K562 (cell line): ENCODE measurements around the gene SLC6A20. TPM values are rescaled to one million over a fixed set of nuclear protein-coding genes. Genes with fewer than 3 reads are reported as not detected.

Experiments used
- ATAC-seq: fragments of 200-7000 bp; cut with Tn5 transposase; 3 replicates; pipeline ENCODE4 v1.9.1; 2020; ENCODE audit warnings: moderate library complexity
- BruUV-seq: library from RNA; stranded (reverse); fragments of 400-500 nt; replicated peaks from 2 replicates; lab custom pipeline; 2021; lab: Mats Ljungman, UMichigan
- CTCF ChIA-PET: fragments of 300-600 bp; formaldehyde crosslinking; extraction: SDS; loops from one replicate; lab custom pipeline; 2021; ENCODE audit warnings: low intra/inter-chr PET ratio; lab: Yijun Ruan, JAX
- POLR2A ChIA-PET: fragments of 300-600, 350-650 bp; sonication (Branson Sonifier 250); formaldehyde crosslinking; extraction: SDS; loops from one replicate; lab custom pipeline; 2021; ENCODE audit warnings: antibody characterized with exemption, inconsistent platforms; lab: Yijun Ruan, JAX
- DNase-seq, 4 experiments: peaks; one replicate each; pipeline versions ENCODE4 v3.0.0 to v3.0.0-alpha.2; 2011 to 2018; ENCODE audit warnings: low spot score in 3 of 4, mixed read lengths in 3 of 4; ENCODE audit errors: extremely low read depth in 1 of 4
- FAIRE-seq: peaks from 2 replicates; lab custom pipeline; 2011; peaks lifted over from hg19 to GRCh38; lab: Jason Lieb, UNC
- H2AFZ ChIP-seq: 2 replicates; pipeline ENCODE4 v1.6.0; 2011; ENCODE audit warnings: low read depth, low read length, control low read depth, inconsistent platforms
- H3K27ac ChIP-seq: fragments of 200-600 bp; 3 replicates; pipeline ENCODE4 v1.8.0; 2011; ENCODE audit warnings: low read depth, mild to moderate bottlenecking, control low read depth, inconsistent platforms, low read length, moderate library complexity, mixed read lengths; ENCODE audit errors: extremely low read depth
- H3K27me3 ChIP-seq, 2 experiments: fragments of 300-600 bp in 1 of 2; 2 replicates in 1 of 2; 3 replicates in 1 of 2; pipeline versions ENCODE4 v1.6.0 to v1.8.0; 2011; ENCODE audit warnings: inconsistent platforms in 2 of 2, low read length in 2 of 2, mild to moderate bottlenecking in 1 of 2, mixed read lengths in 1 of 2, moderate library complexity in 1 of 2; ENCODE audit not compliant: control insufficient read depth in 2 of 2, insufficient read depth in 2 of 2
- H3K36me3 ChIP-seq: fragments of 300-600 bp; 3 replicates; pipeline ENCODE4 v1.8.0; 2011; ENCODE audit warnings: mild to moderate bottlenecking, low read length, inconsistent platforms; ENCODE audit not compliant: control insufficient read depth, insufficient read depth
- H3K4me1 ChIP-seq, 2 experiments: fragments of 200-600 bp in 1 of 2; replicated peaks in 1 of 2; 2 replicates in 1 of 2; 3 replicates in 1 of 2; pipeline versions ENCODE4 v1.5.1 to v1.8.0; 2011; ENCODE audit warnings: inconsistent platforms in 2 of 2, low read length in 2 of 2, mild to moderate bottlenecking in 1 of 2, mixed read lengths in 1 of 2, moderate library complexity in 1 of 2; ENCODE audit not compliant: control insufficient read depth in 2 of 2, insufficient read depth in 2 of 2
- H3K4me2 ChIP-seq: 2 replicates; pipeline ENCODE4 v1.6.1; 2011; ENCODE audit warnings: low read length, control low read depth, inconsistent platforms, mixed read lengths; ENCODE audit not compliant: insufficient read depth
- H3K4me3 ChIP-seq: fragments of 200-600 bp; sonication (generic), shearing (Covaris generic); 2 replicates; pipeline ENCODE4 v1.5.1; 2016; ENCODE audit warnings: control low read depth, inconsistent platforms
- H3K79me2 ChIP-seq: fragments of 200-600 bp; 3 replicates; pipeline ENCODE4 v1.8.0; 2011; ENCODE audit warnings: low read length, inconsistent platforms; ENCODE audit not compliant: control insufficient read depth, insufficient read depth
- H3K9ac ChIP-seq, 2 experiments: 2 replicates each; pipeline versions ENCODE4 v1.6.0 to v1.6.1; 2011; ENCODE audit warnings: low read depth in 2 of 2, low read length in 2 of 2, control low read depth in 1 of 2, inconsistent platforms in 1 of 2, mild to moderate bottlenecking in 1 of 2, mixed read lengths in 1 of 2; ENCODE audit not compliant: insufficient read depth in 1 of 2
- H3K9me1 ChIP-seq: one replicate; pipeline ENCODE4 v1.6.0; 2011; ENCODE audit warnings: inconsistent platforms, mild to moderate bottlenecking, low read length, moderate library complexity; ENCODE audit not compliant: control insufficient read depth, insufficient read depth
- H3K9me3 ChIP-seq: replicated peaks from 2 replicates; pipeline ENCODE4 v1.5.1; 2011; ENCODE audit warnings: low read depth, low read length, inconsistent platforms; ENCODE audit not compliant: control insufficient read depth, insufficient read depth
- H4K20me1 ChIP-seq: replicated peaks from 2 replicates; pipeline ENCODE4 v1.6.1; 2011; ENCODE audit warnings: low read length, inconsistent platforms, mixed read lengths; ENCODE audit not compliant: control insufficient read depth, insufficient read depth
- AFF1 ChIP-seq, 2 experiments: fragments of 450-650 bp; IDR thresholded peaks; 2 replicates each; pipeline ENCODE4 v1.6.1; 2018; ENCODE audit warnings: mild to moderate bottlenecking in 2 of 2, low read depth in 1 of 2; ENCODE audit not compliant: partially characterized antibody in 2 of 2
- ARID1B ChIP-seq: fragments of 450-650 bp; IDR thresholded peaks from 2 replicates; pipeline ENCODE4 v1.6.1; 2016; ENCODE audit warnings: antibody characterized with exemption, mild to moderate bottlenecking, inconsistent platforms
- ARID2 ChIP-seq: fragments of 450-650 bp; IDR thresholded peaks from 2 replicates; pipeline ENCODE4 v1.6.1; 2017; ENCODE audit warnings: antibody characterized with exemption, mild to moderate bottlenecking
- CBX3 ChIP-seq, 2 experiments: IDR thresholded peaks; 1 replicate in 1 of 2; 2 replicates in 1 of 2; pipeline ENCODE4 v1.6.1; 2012; ENCODE audit warnings: inconsistent platforms in 2 of 2, low read length in 2 of 2, borderline replicate concordance in 1 of 2, control low read depth in 1 of 2
- EHMT2 ChIP-seq: fragments of 450-650 bp; IDR thresholded peaks from 2 replicates; pipeline ENCODE4 v1.6.1; 2018; ENCODE audit warnings: antibody characterized with exemption
- GATA2 ChIP-seq: sonication (generic); formaldehyde crosslinking; IDR thresholded peaks from 2 replicates; pipeline ENCODE4 v1.4.0; 2020; ENCODE audit warnings: mild to moderate bottlenecking, missing genetic modification reagents
- HDAC2 ChIP-seq: fragments of 450-650 bp; IDR thresholded peaks from 2 replicates; pipeline ENCODE4 v1.6.1; 2016; ENCODE audit warnings: mild to moderate bottlenecking
- KDM4B ChIP-seq, 2 experiments: fragments of 450-650 bp in 1 of 2; sonication (generic) in 1 of 2; IDR thresholded peaks; 2 replicates each; pipeline ENCODE4 v1.6.1; 2016 to 2017; ENCODE audit warnings: borderline replicate concordance in 2 of 2, antibody characterized with exemption in 1 of 2, low read depth in 1 of 2, mild to moderate bottlenecking in 1 of 2
- MLLT1 ChIP-seq, 2 experiments: fragments of 450-650 bp; IDR thresholded peaks; 2 replicates each; pipeline ENCODE4 v1.6.1; 2016
- NFATC3 ChIP-seq: fragments of 450-650 bp; IDR thresholded peaks from 2 replicates; pipeline ENCODE4 v1.6.1; 2017; ENCODE audit warnings: mild to moderate bottlenecking
- NFRKB ChIP-seq: fragments of 450-650 bp; IDR thresholded peaks from 2 replicates; pipeline ENCODE4 v1.6.1; 2016; ENCODE audit warnings: low read depth
- POLR3A ChIP-seq: IDR thresholded peaks from 2 replicates; pipeline ENCODE4 v1.6.1; 2011; ENCODE audit warnings: borderline replicate concordance, mild to moderate bottlenecking, moderate library complexity; ENCODE audit not compliant: insufficient read length, insufficient read depth; ENCODE audit errors: extremely low read depth
- PRPF4 ChIP-seq: fragments of 200-400 bp; formaldehyde crosslinking; IDR thresholded peaks from one replicate; pipeline ENCODE4 v1.6.1; 2017; ENCODE audit warnings: low read length, low read depth, mild to moderate bottlenecking; ENCODE audit not compliant: insufficient read depth, poor library complexity, severe bottlenecking
- SPI1 ChIP-seq: IDR thresholded peaks from 2 replicates; pipeline ENCODE4 v1.6.1; 2011; ENCODE audit warnings: low read depth, low read length, control low read depth, borderline replicate concordance
- ZBTB8A ChIP-seq: fragments of 450-650 bp; IDR thresholded peaks from 2 replicates; pipeline ENCODE4 v1.6.1; 2018; ENCODE audit warnings: mild to moderate bottlenecking, moderate library complexity; ENCODE audit not compliant: partially characterized antibody
- ZKSCAN8 ChIP-seq: fragments of 200-800 bp; sonication (Bioruptor generic); IDR thresholded peaks from 2 replicates; pipeline ENCODE4 v1.6.1; 2016; ENCODE audit warnings: missing genetic modification characterization, missing compliant biosample characterization
- ZNF175 ChIP-seq: fragments of 200-800 bp; sonication (Bioruptor generic); IDR thresholded peaks from 2 replicates; pipeline ENCODE4 v1.6.1; 2016; ENCODE audit warnings: low read depth, mild to moderate bottlenecking, missing genetic modification characterization, missing compliant biosample characterization
- ZNF24 ChIP-seq: fragments of 450-650 bp; IDR thresholded peaks from 2 replicates; pipeline ENCODE4 v1.6.1; 2016
- ZNF717 ChIP-seq: fragments of 250-450 bp; sonication (Bioruptor Pico); IDR thresholded peaks from 2 replicates; pipeline ENCODE4 v1.5.0; 2021
- WGBS: fragments of 100-300 bp; shearing (Covaris generic); methylation state at CpG from one replicate; pipeline ENCODE4 v1.1.6; 2016; ENCODE audit warnings: low coverage, mixed read lengths; ENCODE audit not compliant: insufficient coverage; ENCODE audit errors: missing lambda C conversion rate; 5-methylcytosine and 5-hydroxymethylcytosine counted together
- in situ Hi-C: fragments of 300-500 bp; cut with MboI; formaldehyde crosslinking; loops from 4 replicates; pipeline ENCODE4 v1.15.0; 2018; ENCODE audit warnings: inconsistent platforms, mixed read lengths
- intact Hi-C: fragments of 100-400 bp; cut with micrococcal nuclease; formaldehyde crosslinking; loops from 2 replicates; pipeline ENCODE4 v1.14.2; 2022
- polyA plus RNA-seq, 8 experiments: library from polyadenylated mRNA; depleted of rRNA in 4 of 8; stranded (reverse) in 5 of 8; unstranded in 3 of 8; fragments of >200 nt; fragmentation: Nextera tagmentation in 2 of 8; fragmentation: Illumina TruSeq in 1 of 8; extraction: Ambion mirVana in 2 of 8; extraction: Trizol in 1 of 8; gene quantifications; 2 replicates each; pipeline versions ENCODE4 v1.2.1 to v1.2.3, GENCODE V29; 2011 to 2014; ENCODE audit warnings: inconsistent platforms in 1 of 8, missing spikeins in 1 of 8
- total RNA-seq, 7 experiments: library from RNA; depleted of rRNA in 6 of 7; stranded (reverse); fragments of >200 nt in 6 of 7; fragmentation: Illumina TruSeq in 2 of 7; extraction: Trizol in 2 of 7; gene quantifications; 2 replicates each; pipeline versions ENCODE4 v1.2.1 to v1.2.3, GENCODE V29; 2011 to 2021; ENCODE audit warnings: low replicate concordance in 1 of 7

Gene SLC6A20
- total and polyA plus RNA-seq, 9 of the 15 experiments (the other 6 are each of a cell fraction or from before 2014, with no cell fraction given), result not detected

GRCh38 chr3:45841420-45841756 lies 45.1 kb upstream of the SLC6A20 start:
- Histone ChIP-seq H3K9me1 (no peaks in the 10 kb centered on the region), H3K9me3 (no peaks in the 10 kb centered on the region; the same call in 1 of the 2 replicates), H3K9ac (peak overlapping the region; percentile 62 to 91), H3K79me2 (no peaks in the 10 kb centered on the region), H3K4me2 (peak overlapping the region; percentile 76), H3K27me3 (no peaks in the 10 kb centered on the region)
- CTCF ChIA-PET, result no interaction called here
- FAIRE-seq, result no peak
- intact Hi-C loops, result no loop called here
- peak; percentile 56 for ATAC-seq
- no peak for TF ChIP-seq ARID1B
- TF ChIP-seq EHMT2, result no peak
- TF ChIP-seq ZKSCAN8 (CRISPR knock-in tag), result no peak
- no peak for TF ChIP-seq PRPF4
- no peak for TF ChIP-seq ARID2
- no peak for TF ChIP-seq GATA2 (CRISPR knock-in tag)
- no peak for TF ChIP-seq SPI1
- TF ChIP-seq ZBTB8A, result no peak
- TF ChIP-seq CBX3 (IDR thresholded peaks at IDR 0.05; ENCODE audit: borderline replicate concordance in 1 of 2, low read length in 2 of 2), result no peak
- no peak for TF ChIP-seq KDM4B (IDR thresholded peaks at IDR 0.05; ENCODE audit: borderline replicate concordance in 2 of 2, low read depth in 1 of 2)
- no peak for TF ChIP-seq HDAC2
- TF ChIP-seq ZNF717, result no peak
- no peak for TF ChIP-seq MLLT1 (IDR thresholded peaks at IDR 0.05)
- TF ChIP-seq NFATC3, result no peak
- TF ChIP-seq ZNF24, result no peak
- TF ChIP-seq ZNF175, result no peak
- no peak for TF ChIP-seq NFRKB
- TF ChIP-seq POLR3A, result no peak
- no peak for TF ChIP-seq AFF1 (IDR thresholded peaks at IDR 0.05; ENCODE audit: low read depth in 1 of 2, partially characterized antibody in 2 of 2)
- TF ChIP-seq, all 486 proteins: peak for 0
- WGBS, result 24% methylated on average over 15 of the region's 15 CpGs
- POLR2A ChIA-PET, result interaction anchor here (0.5 to 2.6 kb wide), 6 partner anchors 8 to 33 kb away, joined by 3 to 10 read pairs (median 4); no protein-coding TSS in a partner anchor
- peak in 1 of 4 experiments; percentile 33 for DNase-seq
- Histone ChIP-seq H3K4me1 (peaks cover 0 to 10% of the 10 kb centered on the region in 2 experiments; a peak in 3 of 5 replicates), H4K20me1 (no peaks in the 10 kb centered on the region), H3K4me3 (peak overlapping the region; percentile 64), H3K36me3 (no peaks in the 10 kb centered on the region), H3K27ac (peak overlapping the region; percentile 24; the same call in 1 of the 3 replicates), H2AFZ (peak overlapping the region; percentile 94)
- TSS peak; percentile 66 for BruUV-seq
- in situ Hi-C loops, result no loop called here
